OCI-LY7 (cell line): ENCODE data around the gene KCNMA1.

Experiments
- CTCF ChIP-seq: fragments of 200-600 bp; sonication (generic); conservative IDR thresholded peaks from 2 replicates; pipeline ENCODE4 v1.5.1; 2014; ENCODE audit warnings: mild to moderate bottlenecking, antibody characterized with exemption, low read length, moderate library complexity, mixed read lengths
- EZH2phosphoT487 ChIP-seq: fragments of 200-600 bp; sonication (generic); IDR thresholded peaks from 2 replicates; pipeline ENCODE4 v1.6.1; 2018; ENCODE audit warnings: low read depth, borderline replicate concordance, mild to moderate bottlenecking, mixed run types, antibody characterized with exemption, low read length, moderate library complexity, mixed read lengths

- TF ChIP-seq CTCF (no peak), EZH2phosphoT487 (no peak)
Measured at GRCh38 chr10:77441353-77442166, 196.0 kb downstream of the KCNMA1 start.
